ENCODE results near the gene PTPRS. TPM values are rescaled to one million over a fixed set of nuclear protein-coding genes. Genes with fewer than 3 reads are reported as not detected.

Gene PTPRS
- total RNA-seq, 1 donor, result 218 TPM

- H3K4me2 ChIP-seq (ENCODE audit: insufficient read depth, low read length), result no peak overlapping the region
- peaks cover 9% of the 10 kb centered on the region for H3K27me3 ChIP-seq (ENCODE audit: insufficient read depth, low read length)
- TF ChIP-seq CTCF (IDR thresholded peaks at IDR 0.05; ENCODE audit: extremely low read depth, low read depth, low read length), result no peak
- H3K27ac ChIP-seq (ENCODE audit: low read depth, low read length), result no peak overlapping the region
- DNase-seq (ENCODE audit: insufficient read length, low spot score, missing footprints), result peak; percentile 35
- no peaks in the 10 kb centered on the region for H3K79me2 ChIP-seq (ENCODE audit: insufficient read depth, low read length)
- H3K4me3 ChIP-seq (ENCODE audit: insufficient read depth, low read length), result no peak overlapping the region
- H3K9me3 ChIP-seq (ENCODE audit: low read depth, low read length), result no peaks in the 10 kb centered on the region
- H3K36me3 ChIP-seq (ENCODE audit: insufficient read depth, low read length), result no peaks in the 10 kb centered on the region
- H3K4me1 ChIP-seq (ENCODE audit: insufficient read depth, low read length), result no peaks in the 10 kb centered on the region
- H2AFZ ChIP-seq (ENCODE audit: low read length), result no peak overlapping the region
- no peaks in the 10 kb centered on the region for H4K20me1 ChIP-seq (ENCODE audit: insufficient read depth, low read length)
Measured at GRCh38 chr19:5356918-5357317, 16.3 kb upstream of the PTPRS start.

GRCh38 chr19:5356428-5356827, 15.8 kb upstream of the PTPRS start:
- no peaks in the 10 kb centered on the region for H3K79me2 ChIP-seq (ENCODE audit: insufficient read depth, low read length)
- no peak for TF ChIP-seq CTCF (IDR thresholded peaks at IDR 0.05; ENCODE audit: extremely low read depth, low read depth, low read length)
- H4K20me1 ChIP-seq (ENCODE audit: insufficient read depth, low read length), result no peaks in the 10 kb centered on the region
- peak; percentile 55 for DNase-seq (ENCODE audit: insufficient read length, low spot score, missing footprints)
- H3K4me2 ChIP-seq (ENCODE audit: insufficient read depth, low read length), result no peak overlapping the region
- H2AFZ ChIP-seq (ENCODE audit: low read length), result no peak overlapping the region
- H3K36me3 ChIP-seq (ENCODE audit: insufficient read depth, low read length), result no peaks in the 10 kb centered on the region
- no peaks in the 10 kb centered on the region for H3K9me3 ChIP-seq (ENCODE audit: low read depth, low read length)
- no peaks in the 10 kb centered on the region for H3K4me1 ChIP-seq (ENCODE audit: insufficient read depth, low read length)
- no peak overlapping the region for H3K27ac ChIP-seq (ENCODE audit: low read depth, low read length)
- peaks cover 9% of the 10 kb centered on the region for H3K27me3 ChIP-seq (ENCODE audit: insufficient read depth, low read length)
- H3K4me3 ChIP-seq (ENCODE audit: insufficient read depth, low read length), result no peak overlapping the region

GRCh38 chr19:5355693-5356092, 15.1 kb upstream of the PTPRS start:
- Histone ChIP-seq H3K27me3 (ENCODE audit: insufficient read depth, low read length) (peaks cover 9% of the 10 kb centered on the region), H3K4me2 (ENCODE audit: insufficient read depth, low read length) (no peak overlapping the region), H3K4me3 (ENCODE audit: insufficient read depth, low read length) (no peak overlapping the region), H3K9me3 (ENCODE audit: low read depth, low read length) (no peaks in the 10 kb centered on the region), H4K20me1 (ENCODE audit: insufficient read depth, low read length) (no peaks in the 10 kb centered on the region), H3K36me3 (ENCODE audit: insufficient read depth, low read length) (no peaks in the 10 kb centered on the region), H2AFZ (ENCODE audit: low read length) (no peak overlapping the region), H3K27ac (ENCODE audit: low read depth, low read length) (no peak overlapping the region), H3K79me2 (ENCODE audit: insufficient read depth, low read length) (no peaks in the 10 kb centered on the region), H3K4me1 (ENCODE audit: insufficient read depth, low read length) (no peaks in the 10 kb centered on the region)
- DNase-seq (ENCODE audit: insufficient read length, low spot score, missing footprints), result no peak
- no peak for TF ChIP-seq CTCF (IDR thresholded peaks at IDR 0.05; ENCODE audit: extremely low read depth, low read depth, low read length)

- H3K4me3 ChIP-seq (ENCODE audit: insufficient read depth, low read length), result no peak overlapping the region
- peak; percentile 17 for DNase-seq (ENCODE audit: insufficient read length, low spot score, missing footprints)
- no peaks in the 10 kb centered on the region for H4K20me1 ChIP-seq (ENCODE audit: insufficient read depth, low read length)
- H3K4me1 ChIP-seq (ENCODE audit: insufficient read depth, low read length), result no peaks in the 10 kb centered on the region
- no peaks in the 10 kb centered on the region for H3K36me3 ChIP-seq (ENCODE audit: insufficient read depth, low read length)
- peaks cover 9% of the 10 kb centered on the region for H3K27me3 ChIP-seq (ENCODE audit: insufficient read depth, low read length)
- no peak overlapping the region for H2AFZ ChIP-seq (ENCODE audit: low read length)
- no peak overlapping the region for H3K4me2 ChIP-seq (ENCODE audit: insufficient read depth, low read length)
- no peak for TF ChIP-seq CTCF (IDR thresholded peaks at IDR 0.05; ENCODE audit: extremely low read depth, low read depth, low read length)
- H3K27ac ChIP-seq (ENCODE audit: low read depth, low read length), result no peak overlapping the region
- no peaks in the 10 kb centered on the region for H3K9me3 ChIP-seq (ENCODE audit: low read depth, low read length)
- no peaks in the 10 kb centered on the region for H3K79me2 ChIP-seq (ENCODE audit: insufficient read depth, low read length)
Measured at GRCh38 chr19:5355076-5355475, 14.5 kb upstream of the PTPRS start.

Measured in osteoblast (primary cell).